HG03558 (cell line): ENCODE measurements around the gene PRDM7.
"Not testable (repeated sequence)": the region's sequence is repeated elsewhere in the genome, so short reads cannot be mapped to it uniquely, and the experiment has no call there.

Source experiments
- ATAC-seq: cut with Tn5 transposase; IDR thresholded peaks from one replicate; pipeline ENCODE4 v1.9.1; 2021; ENCODE audit warnings: moderate number of reproducible peaks; ENCODE audit not compliant: unreplicated experiment; ENCODE audit errors: extremely low read depth

Gene PRDM7

GRCh38 chr16:90018652-90019542 lies 58.2 kb downstream of the PRDM7 start, which contains the start of gene DBNDD1:
Gene DBNDD1, minus strand, starts transcription at chr16:90019456. Its CDS starts 115 bp downstream, at chr16:90019341.
- ATAC-seq, result no peak

GRCh38 chr16:90018297-90018651 lies 58.9 kb downstream of the PRDM7 start:
- ATAC-seq, result no peak

DNA sequence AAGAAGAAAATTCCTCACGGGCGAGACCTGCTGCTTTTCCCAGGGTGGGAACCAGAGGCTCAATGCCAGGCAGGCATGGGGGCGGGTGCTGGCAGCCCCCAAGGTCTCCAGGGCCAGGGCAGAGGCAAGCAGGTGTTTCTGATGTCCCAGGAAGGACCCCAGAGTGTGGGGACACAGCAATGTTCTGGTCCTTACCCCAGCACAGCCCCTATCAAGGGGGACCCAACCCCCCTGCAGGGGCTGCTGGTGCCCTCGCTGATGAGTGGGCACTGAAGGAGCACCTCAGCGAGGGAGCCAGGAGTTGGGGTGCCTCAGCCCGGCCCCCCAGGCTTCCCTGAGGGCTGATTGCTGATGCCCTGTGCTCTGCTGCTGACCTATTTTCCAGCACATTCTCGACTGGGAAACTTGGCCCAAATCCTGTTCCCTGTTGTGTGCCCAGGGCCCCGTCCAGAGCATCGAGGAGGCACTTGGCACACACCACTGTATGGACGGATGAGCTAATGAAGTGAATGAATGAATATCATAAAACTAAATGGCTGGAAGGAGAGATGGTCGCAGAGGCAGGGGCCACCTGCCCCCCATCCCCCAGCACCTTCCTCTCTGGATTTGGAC lies 60.7 kb downstream of the PRDM7 start:
- no peak for ATAC-seq

- ATAC-seq, result no peak
Measured at GRCh38 chr16:90015586-90016338, 61.4 kb downstream of the PRDM7 start.

DNA sequence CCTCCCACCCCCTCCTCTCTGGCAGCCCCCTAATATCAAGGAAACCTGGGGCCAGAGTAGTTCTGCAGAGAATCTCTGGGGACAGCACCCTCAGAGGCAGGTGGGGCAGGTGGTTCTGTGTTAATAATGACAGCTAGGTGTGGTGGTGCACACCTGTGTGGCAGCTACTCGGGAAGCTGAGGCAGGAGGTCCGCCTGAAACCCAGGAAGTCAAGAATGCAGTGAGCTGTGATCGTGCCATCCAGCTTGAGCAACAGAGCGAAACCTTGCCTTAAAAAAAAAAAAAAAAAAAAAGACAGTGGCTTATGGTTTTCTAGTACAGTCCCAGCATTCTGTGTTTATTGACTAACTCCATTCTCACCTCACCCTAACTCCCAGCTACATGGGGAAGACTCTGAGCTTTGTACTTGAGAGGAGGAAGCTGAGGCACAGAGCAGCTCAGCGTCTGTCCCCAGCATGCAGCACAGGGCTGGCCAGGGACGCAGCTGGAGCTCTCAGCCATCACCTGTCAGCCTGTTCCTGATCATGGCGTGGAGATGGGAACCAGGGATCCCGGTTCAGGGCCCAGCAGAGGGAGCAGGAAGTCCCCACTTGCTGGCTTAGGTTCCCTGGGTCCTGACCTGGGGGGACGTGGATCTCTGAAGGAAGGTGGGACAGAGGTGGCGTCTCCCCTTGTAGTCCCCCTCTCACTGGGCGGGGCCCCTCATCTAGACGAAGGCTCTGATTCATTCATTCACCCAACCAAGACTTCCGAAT lies 64.0 kb downstream of the PRDM7 start:
- ATAC-seq, result no peak

DNA sequence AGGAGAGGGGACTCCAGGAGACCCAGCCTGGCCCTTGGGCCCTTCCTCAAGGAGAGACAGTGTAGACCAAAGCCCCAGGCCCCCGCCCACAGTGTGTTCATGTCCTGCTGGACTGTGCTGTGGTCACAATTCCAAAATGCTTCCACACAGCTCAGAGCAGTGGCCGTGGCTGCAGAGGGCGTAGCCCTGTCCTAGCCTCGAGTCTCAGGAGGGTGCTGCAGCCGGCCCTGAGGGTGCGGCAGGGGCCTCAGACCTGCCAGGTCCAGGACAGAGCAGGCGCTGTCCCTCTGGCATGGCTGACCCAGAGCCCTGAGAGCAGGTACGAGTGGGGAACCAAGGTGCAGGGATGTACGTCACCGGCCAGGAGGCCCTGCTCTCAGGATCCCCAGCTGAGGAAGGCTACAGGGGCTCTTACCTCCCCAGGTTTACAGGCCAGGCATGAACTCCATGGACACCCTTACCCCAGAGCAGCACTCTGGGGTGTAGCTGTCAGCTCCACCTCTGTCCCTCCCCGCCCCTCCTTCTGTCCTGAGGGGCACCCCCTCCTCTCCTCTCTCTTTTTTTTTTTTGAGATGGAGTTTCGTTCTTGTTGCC lies 65.1 kb downstream of the PRDM7 start:
- ATAC-seq, result no peak

DNA sequence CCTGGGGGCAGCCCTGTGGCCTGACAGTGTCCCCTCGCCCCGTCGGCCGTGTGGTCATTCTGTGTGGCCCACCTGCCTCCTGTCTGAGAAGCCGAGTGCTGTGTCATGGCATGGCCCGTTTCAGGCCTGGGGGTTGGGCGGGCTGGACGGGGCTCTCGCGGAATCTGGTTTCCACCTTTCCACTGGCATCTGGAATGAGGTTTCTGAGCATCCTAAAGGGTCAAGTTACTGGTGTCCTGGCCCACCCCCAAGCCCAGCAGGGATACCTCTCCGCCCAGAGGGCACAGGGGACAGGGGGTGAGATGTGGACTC lies 65.7 kb downstream of the PRDM7 start:
- ATAC-seq, result no peak

GRCh38 chr16:90010676-90011507 lies 66.2 kb downstream of the PRDM7 start:
- ATAC-seq, result no peak

DNA sequence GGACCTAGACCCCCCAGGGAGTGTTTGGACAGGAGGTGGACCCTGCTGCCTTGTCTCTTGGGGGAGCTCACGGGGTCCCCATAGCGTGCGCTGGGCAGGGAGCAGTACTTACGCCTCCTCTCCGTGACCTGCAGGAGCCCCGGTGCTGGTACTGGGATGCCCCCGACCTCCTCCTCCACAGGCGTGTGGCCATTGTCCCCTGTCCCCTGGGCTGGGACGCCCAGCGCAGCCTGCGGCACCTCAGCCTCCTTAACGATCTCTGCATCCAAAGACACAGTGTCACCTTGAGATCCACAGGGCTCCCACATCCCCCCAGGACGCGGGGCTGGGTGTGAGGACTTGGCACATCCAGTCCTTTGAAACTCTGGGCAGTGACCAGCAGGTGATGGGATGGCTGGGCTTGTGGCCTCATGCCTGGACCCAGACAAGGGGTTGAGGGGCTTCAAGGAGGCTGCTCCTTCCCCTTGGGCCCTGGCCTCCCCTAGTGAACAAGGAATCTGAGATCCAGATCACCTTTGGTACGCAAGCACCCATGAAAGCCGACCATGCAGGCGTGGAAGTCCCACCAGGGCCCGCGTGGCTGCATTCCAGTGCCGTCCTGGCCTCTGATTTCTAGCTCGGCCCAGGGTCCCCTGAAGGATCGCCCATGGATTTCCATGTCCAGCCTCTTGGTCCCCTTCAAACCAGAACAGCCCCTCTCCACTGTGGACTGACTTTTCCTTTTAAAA lies 67.8 kb downstream of the PRDM7 start:
- ATAC-seq, result no peak

DNA sequence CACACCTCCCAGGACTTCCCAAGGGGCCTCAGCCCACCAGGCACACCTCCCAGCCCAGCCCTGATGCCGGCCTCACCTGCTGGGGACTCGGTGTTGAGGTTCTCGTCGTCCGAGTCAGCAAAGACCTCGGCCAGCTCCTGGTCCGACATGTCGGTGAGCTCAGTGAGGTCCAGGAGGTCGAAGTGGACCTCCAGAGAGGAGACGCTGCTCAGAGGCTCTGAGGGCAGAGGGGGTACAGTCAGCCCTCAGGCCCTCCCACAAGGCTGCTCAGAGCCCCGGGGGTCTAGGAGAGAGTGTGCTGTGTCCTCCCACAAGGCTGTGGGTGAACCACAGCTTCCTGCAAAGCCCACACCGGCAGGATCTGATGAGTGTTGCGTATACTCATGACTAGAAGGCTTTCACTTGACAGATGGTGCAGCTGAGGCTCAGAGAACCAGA lies 68.4 kb downstream of the PRDM7 start:
- ATAC-seq, result no peak

- not testable (repeated sequence) for ATAC-seq
Measured at GRCh38 chr16:90007635-90008234, 69.4 kb downstream of the PRDM7 start.

DNA sequence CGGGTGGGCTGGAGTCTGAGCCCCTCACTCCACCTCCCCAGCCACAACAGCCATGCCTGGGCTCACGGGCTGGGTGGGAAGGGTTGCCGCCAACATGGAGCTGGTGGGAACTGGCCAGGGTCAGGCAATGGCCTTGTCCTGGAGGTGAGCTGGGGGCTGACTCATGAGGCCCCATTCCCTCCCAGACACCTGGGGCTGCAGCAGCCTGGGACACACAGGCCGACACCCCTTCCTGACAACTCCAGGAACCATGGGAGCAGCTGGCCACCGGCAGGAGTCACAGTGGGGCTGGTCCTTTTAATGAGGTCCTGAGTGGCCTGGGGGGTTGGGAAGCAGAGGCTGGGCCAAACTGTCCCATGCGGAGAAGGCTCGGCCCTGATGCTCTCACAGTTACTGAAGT lies 70.1 kb downstream of the PRDM7 start:
- ATAC-seq, result no peak
